WERI-Rb-1 (cell line): ENCODE measurements around the gene SEC14L6.

Experiments
- DNase-seq: peaks from one replicate; pipeline ENCODE4 v3.0.0-alpha.2; 2020
- H3K27ac ChIP-seq: fragments of 250-450 bp; sonication (Bioruptor Pico); 2 replicates; pipeline ENCODE4 v1.5.1; 2020; ENCODE audit warnings: mild to moderate bottlenecking, moderate library complexity
- H3K27me3 ChIP-seq: fragments of 250-450 bp; sonication (Bioruptor Pico); 2 replicates; pipeline ENCODE4 v1.5.1; 2021; ENCODE audit warnings: mild to moderate bottlenecking, low read depth, moderate library complexity; ENCODE audit not compliant: insufficient read depth, severe bottlenecking
- H3K36me3 ChIP-seq: fragments of 250-450 bp; sonication (Bioruptor Pico); 2 replicates; pipeline ENCODE4 v1.5.1; 2020; ENCODE audit warnings: mild to moderate bottlenecking, moderate library complexity
- H3K4me3 ChIP-seq: 2 replicates; pipeline ENCODE4 v1.5.1; 2011; ENCODE audit warnings: low read depth, mild to moderate bottlenecking, control low read depth, low read length
- H3K9me3 ChIP-seq: fragments of 250-450 bp; sonication (Bioruptor Pico); 2 replicates; pipeline ENCODE4 v1.5.1; 2021; ENCODE audit warnings: mild to moderate bottlenecking, moderate library complexity; ENCODE audit not compliant: severe bottlenecking
- TF ChIP-seq, protein P1 (sequence below): IDR thresholded peaks from 2 replicates; pipeline ENCODE4 v1.5.1; 2011; ENCODE audit warnings: low read depth, mild to moderate bottlenecking, control low read depth, inconsistent platforms, low read length

SEC14L6 gene

DNA sequence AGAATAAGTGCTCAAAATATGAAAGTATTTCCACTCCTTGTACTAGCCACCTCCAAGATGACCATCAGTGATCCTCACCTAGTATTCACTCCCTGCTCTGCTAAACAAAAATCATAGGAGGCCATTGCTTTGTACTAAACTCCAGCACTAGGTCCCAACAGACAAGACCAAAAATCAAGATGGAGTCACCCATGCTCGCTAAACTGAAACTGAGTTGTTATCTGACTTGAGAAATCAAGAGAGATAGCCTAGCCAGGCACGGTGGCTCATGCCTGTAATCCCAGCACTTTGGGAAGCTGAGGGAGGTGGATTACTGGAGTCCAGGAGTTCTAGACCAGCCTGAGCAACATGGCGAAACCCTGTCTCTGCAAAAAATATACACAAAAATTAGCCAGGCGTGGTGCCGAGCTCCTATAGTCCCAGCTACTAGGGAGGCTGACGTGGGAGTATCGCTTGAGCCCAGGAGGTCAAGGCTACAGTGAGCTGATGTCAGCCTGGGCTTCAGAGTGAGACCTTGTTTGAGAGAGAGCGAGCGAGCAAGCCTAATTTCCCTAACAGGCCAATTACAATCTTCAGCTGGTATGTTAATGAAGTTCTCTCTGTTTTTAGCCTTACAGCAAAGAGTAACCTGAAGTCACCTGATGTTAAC lies 9.3 kb downstream of the SEC14L6 start:
- no peaks in the 10 kb centered on the region for H3K9me3 ChIP-seq
- no peak overlapping the region for H3K27ac ChIP-seq
- no peak for DNase-seq
- H3K4me3 ChIP-seq, result no peak overlapping the region
- no peaks in the 10 kb centered on the region for H3K27me3 ChIP-seq
- TF ChIP-seq, protein P1, sequence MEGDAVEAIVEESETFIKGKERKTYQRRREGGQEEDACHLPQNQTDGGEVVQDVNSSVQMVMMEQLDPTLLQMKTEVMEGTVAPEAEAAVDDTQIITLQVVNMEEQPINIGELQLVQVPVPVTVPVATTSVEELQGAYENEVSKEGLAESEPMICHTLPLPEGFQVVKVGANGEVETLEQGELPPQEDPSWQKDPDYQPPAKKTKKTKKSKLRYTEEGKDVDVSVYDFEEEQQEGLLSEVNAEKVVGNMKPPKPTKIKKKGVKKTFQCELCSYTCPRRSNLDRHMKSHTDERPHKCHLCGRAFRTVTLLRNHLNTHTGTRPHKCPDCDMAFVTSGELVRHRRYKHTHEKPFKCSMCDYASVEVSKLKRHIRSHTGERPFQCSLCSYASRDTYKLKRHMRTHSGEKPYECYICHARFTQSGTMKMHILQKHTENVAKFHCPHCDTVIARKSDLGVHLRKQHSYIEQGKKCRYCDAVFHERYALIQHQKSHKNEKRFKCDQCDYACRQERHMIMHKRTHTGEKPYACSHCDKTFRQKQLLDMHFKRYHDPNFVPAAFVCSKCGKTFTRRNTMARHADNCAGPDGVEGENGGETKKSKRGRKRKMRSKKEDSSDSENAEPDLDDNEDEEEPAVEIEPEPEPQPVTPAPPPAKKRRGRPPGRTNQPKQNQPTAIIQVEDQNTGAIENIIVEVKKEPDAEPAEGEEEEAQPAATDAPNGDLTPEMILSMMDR, result no peak
- H3K36me3 ChIP-seq, result no peaks in the 10 kb centered on the region

DNA sequence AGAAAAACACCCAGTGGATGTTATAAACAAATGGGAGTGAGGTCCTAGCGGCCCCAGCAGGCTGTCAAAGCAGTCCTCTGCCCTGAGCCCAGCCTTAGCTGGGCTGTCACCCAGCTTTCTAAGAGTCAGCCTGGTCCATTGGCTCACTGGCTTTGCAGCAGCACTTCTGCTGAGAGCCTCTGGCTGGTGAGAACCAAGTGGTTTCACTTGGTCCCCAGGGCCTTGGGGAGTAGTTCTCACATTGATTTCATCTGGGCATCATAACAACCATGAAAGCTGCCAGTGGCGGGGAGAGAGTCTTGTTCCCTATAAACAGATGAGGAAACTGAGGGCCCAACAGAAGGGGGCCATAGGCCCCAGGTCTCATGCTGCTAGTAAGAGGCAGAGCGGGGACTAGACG lies 11.4 kb downstream of the SEC14L6 start:
- Histone ChIP-seq H3K36me3 (no peaks in the 10 kb centered on the region), H3K9me3 (no peaks in the 10 kb centered on the region), H3K27ac (no peak overlapping the region), H3K27me3 (no peaks in the 10 kb centered on the region), H3K4me3 (no peak overlapping the region)
- DNase-seq, result no peak
- TF ChIP-seq, protein P1, result no peak

DNA sequence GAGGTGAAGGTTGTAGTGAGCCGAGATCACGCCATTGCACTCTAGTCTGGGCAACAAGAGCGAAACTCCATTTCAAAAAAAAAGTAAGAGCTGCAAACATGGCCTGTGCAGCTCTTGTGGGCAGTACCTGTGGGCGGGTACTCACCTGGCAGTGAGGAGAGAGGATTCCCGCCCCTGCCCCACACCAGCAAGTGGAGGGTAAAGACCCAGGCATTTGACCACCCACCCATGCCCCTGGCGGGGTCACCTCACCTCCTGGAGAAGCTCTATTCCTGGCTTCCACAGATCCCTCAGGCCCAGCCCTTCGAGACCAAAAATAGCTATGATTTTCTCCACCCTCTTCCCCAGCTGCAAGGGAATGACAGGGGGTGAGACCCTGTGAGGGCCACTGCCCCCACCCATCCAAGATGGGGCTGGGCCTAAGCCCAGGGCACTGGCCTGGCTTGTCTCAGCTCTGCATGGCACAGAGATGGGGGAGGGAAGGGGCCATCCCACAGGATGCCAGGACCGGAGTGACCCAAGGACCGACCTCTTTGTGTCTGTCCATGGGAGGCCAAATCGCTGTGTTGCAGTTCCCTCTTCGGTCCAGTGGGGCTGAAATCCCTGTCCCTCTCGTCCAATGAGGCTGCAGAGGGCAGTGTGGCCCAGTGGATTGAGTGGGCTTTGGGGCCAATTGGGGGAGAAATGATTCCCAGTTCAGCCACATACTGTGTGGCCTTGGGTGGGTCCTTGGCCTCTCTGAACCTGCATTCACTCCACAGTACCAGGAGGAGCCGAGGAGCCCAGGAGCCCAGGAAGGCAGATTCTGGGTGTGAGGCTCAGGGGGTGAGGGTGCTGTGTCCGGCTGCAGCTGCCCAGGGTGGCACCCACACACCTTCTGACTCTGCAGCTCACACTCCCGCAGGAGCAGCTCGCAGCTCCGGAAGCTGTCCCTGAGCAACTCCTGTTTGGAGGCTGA lies 14.6 kb downstream of the SEC14L6 start:
- no peak overlapping the region for H3K27ac ChIP-seq
- TF ChIP-seq, protein P1, result no peak
- H3K27me3 ChIP-seq, result no peaks in the 10 kb centered on the region
- H3K4me3 ChIP-seq, result no peak overlapping the region
- H3K9me3 ChIP-seq, result no peaks in the 10 kb centered on the region
- no peak for DNase-seq
- H3K36me3 ChIP-seq, result no peaks in the 10 kb centered on the region

DNA sequence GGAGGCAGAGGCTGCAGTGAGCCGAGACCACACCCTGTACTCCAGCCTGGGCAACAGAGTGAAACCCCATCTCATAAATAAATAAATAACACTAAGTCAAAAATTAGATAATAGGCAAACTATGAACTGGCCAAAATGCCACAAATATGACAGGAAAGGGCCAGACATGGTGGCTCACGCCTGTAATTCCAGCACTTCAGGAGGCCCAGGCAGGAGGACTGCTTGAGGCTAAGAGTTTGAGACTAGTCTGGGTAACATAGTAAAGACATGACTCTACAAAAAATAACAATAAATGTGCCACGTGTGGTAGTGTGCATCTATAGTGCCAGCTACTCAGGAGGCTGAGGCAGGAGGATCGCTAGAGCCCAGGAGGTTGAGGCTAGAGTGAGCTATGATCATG lies 19.9 kb downstream of the SEC14L6 start:
- Histone ChIP-seq H3K9me3 (no peaks in the 10 kb centered on the region), H3K4me3 (no peak overlapping the region), H3K36me3 (no peaks in the 10 kb centered on the region), H3K27ac (no peak overlapping the region), H3K27me3 (no peaks in the 10 kb centered on the region)
- TF ChIP-seq, protein P1, result no peak
- DNase-seq, result no peak

DNA sequence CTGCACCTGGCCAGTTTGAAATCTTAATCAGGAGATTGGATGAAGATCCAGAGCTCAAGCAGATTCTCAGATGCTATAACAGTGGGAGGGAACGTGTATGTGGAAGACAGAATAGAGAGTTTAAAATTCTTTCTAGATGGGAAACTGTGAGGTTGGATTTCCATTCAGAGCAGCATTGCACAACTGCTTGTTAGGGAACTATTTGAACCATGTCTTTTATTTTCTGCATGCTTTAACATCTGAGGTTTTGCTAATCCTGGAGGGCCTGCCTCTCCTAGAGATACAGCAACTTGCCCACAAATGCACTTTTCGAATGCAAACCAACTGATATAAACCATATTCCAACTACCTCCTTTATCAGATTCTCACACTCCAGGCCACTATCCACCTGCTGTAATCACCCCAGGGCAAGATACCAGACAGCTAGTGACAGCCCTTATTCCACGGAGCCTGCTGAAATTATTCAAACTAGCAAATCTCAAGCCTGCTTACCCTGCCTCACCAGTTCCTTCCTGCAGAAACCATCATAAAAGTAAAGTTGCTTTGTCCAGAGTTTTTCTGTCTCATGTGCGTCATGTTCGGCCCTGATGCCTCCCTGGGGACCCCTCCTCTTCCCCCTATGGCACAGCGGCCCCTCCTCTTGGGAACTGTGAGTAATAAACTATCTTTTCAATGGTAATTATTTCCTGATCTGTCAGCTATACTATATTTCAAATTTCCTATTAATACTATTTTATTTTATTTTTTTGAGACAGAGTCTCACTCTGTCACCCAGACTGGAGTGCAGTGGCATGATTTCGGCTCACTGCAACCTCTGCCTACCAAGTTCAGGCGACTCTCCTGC lies 22.7 kb downstream of the SEC14L6 start:
- Histone ChIP-seq H3K4me3 (no peak overlapping the region), H3K9me3 (no peaks in the 10 kb centered on the region), H3K27ac (no peak overlapping the region), H3K27me3 (no peaks in the 10 kb centered on the region), H3K36me3 (no peaks in the 10 kb centered on the region)
- TF ChIP-seq, protein P1, result no peak
- no peak for DNase-seq
